Measurements from ENCODE around the gene KCP. TPM values are rescaled to one million over a fixed set of nuclear protein-coding genes. Genes with fewer than 3 reads are reported as not detected.

Gene KCP
- total and polyA plus RNA-seq, 2 experiments from 2014 or later: 0.76 to 1.1 TPM

- no peaks in the 10 kb centered on the region for H3K9me2 ChIP-seq (ENCODE audit: insufficient read depth)
- H2AFZ ChIP-seq: no peak overlapping the region
- peaks cover 10% of the 10 kb centered on the region; the same call in 1 of the 2 replicates for H3K27me3 ChIP-seq (ENCODE audit: insufficient read depth)
- ATAC-seq (no peak), DNase-seq (ENCODE audit: low spot score) (no peak)
- no peaks in the 10 kb centered on the region for H3K36me3 ChIP-seq (ENCODE audit: insufficient read depth)
- H3K4me2 ChIP-seq: no peak overlapping the region
- H3K27me3 Mint-ChIP-seq (ENCODE audit: insufficient read depth, low read depth, poor library complexity): peaks cover 23% of the 10 kb centered on the region
- H3K4me1 ChIP-seq (ENCODE audit: insufficient read depth): peaks cover 12% of the 10 kb centered on the region; the same call in 1 of the 2 replicates
- no peak overlapping the region for H3K4me3 Mint-ChIP-seq
- H4K20me1 ChIP-seq (replicated peaks; ENCODE audit: insufficient read depth): no peaks in the 10 kb centered on the region
- H3F3A ChIP-seq (replicated peaks; ENCODE audit: low read depth): 0 out of 2 replicates have a peak, but pooled peaks cover 7% of the 10 kb centered on the region
- TF ChIP-seq JUNB (IDR thresholded peaks at IDR 0.05; ENCODE audit: unreplicated experiment): no peak
- no peak for TF ChIP-seq NANOG (IDR thresholded peaks at IDR 0.05; ENCODE audit: borderline replicate concordance)
- no peak for TF ChIP-seq ZNF331 (CRISPR knock-in tag; IDR thresholded peaks at IDR 0.05; ENCODE audit: low read depth)
- no peak for TF ChIP-seq CTCF (conservative IDR thresholded peaks at IDR 0.05; ENCODE audit: low read depth in 2 of 2)
- no peak for TF ChIP-seq POLR2AphosphoS5 (IDR thresholded peaks at IDR 0.05; ENCODE audit: low read depth)
- TF ChIP-seq REST (IDR thresholded peaks at IDR 0.05; ENCODE audit: unreplicated experiment): no peak
- no peak for TF ChIP-seq ZNF462 (CRISPR knock-in tag; IDR thresholded peaks at IDR 0.05)
- no peak for TF ChIP-seq STAT1 (IDR thresholded peaks at IDR 0.05; ENCODE audit: unreplicated experiment)
- no peak for TF ChIP-seq CREB1 (CRISPR knock-in tag; IDR thresholded peaks at IDR 0.05; ENCODE audit: low read depth)
- TF ChIP-seq EZH2phosphoT487 (IDR thresholded peaks at IDR 0.05; ENCODE audit: unreplicated experiment): no peak
- no peak for TF ChIP-seq ZNF114 (CRISPR knock-in tag; IDR thresholded peaks at IDR 0.05)
- no peak for TF ChIP-seq ETS1 (IDR thresholded peaks at IDR 0.05)
- TF ChIP-seq EZH2 (IDR thresholded peaks at IDR 0.05; ENCODE audit: low read depth, unreplicated experiment): no peak
- no peaks in the 10 kb centered on the region; the same call in 1 of the 3 replicates for H3K4me1 Mint-ChIP-seq
- H3K27ac ChIP-seq (ENCODE audit: low read depth): no peak overlapping the region
- H3K9me3 Mint-ChIP-seq: peaks cover 3% of the 10 kb centered on the region; the same call in 1 of the 3 replicates
- H3K4me3 ChIP-seq: no peak overlapping the region
- no peaks in the 10 kb centered on the region for H3K36me3 Mint-ChIP-seq (ENCODE audit: low read depth)
- H3K79me2 ChIP-seq (replicated peaks; ENCODE audit: insufficient read depth): no peaks in the 10 kb centered on the region
- H3K27ac Mint-ChIP-seq: no peak overlapping the region
These were observed 23.1 kb downstream of the KCP start for GRCh38 chr7:128887169-128888038.
